HepG2 (cell line): ENCODE results near the gene UST. TPM values are rescaled to one million over a fixed set of nuclear protein-coding genes. Genes with fewer than 3 reads are reported as not detected.

ENCODE experiments used
- ATAC-seq: fragments of 200-7000 bp; cut with Tn5 transposase; 3 replicates; pipeline ENCODE4 v1.9.1; 2020; ENCODE audit warnings: mild to moderate bottlenecking, moderate library complexity
- BruUV-seq: library from RNA; stranded (reverse); fragments of 400-500 nt; replicated peaks from 2 replicates; lab custom pipeline; 2021; lab: Mats Ljungman, UMichigan
- CTCF ChIA-PET: fragments of 300-600 bp; formaldehyde crosslinking; extraction: SDS; loops from one replicate; lab custom pipeline; 2021; ENCODE audit warnings: low total read pairs, inconsistent platforms, low intra/inter-chr PET ratio; lab: Yijun Ruan, JAX
- POLR2A ChIA-PET: fragments of 350-600 bp; sonication (Branson Sonifier 250); formaldehyde crosslinking; loops from one replicate; lab custom pipeline; 2020; ENCODE audit warnings: antibody characterized with exemption, inconsistent platforms; lab: Yijun Ruan, JAX
- DNase-seq: peaks from one replicate; pipeline ENCODE4 v3.0.0-alpha.2; 2015; ENCODE audit warnings: low spot score
- FAIRE-seq: peaks from 3 replicates; lab custom pipeline; 2011; peaks lifted over from hg19 to GRCh38; lab: Jason Lieb, UNC
- H2AFZ ChIP-seq: one replicate; pipeline ENCODE4 v1.6.1; 2011; ENCODE audit warnings: low read length, inconsistent platforms
- H3K27ac ChIP-seq: fragments of 300-600 bp; 3 replicates; pipeline ENCODE4 v1.8.0; 2011; ENCODE audit warnings: mixed run types, mild to moderate bottlenecking, mixed read lengths, low read length, inconsistent platforms; ENCODE audit not compliant: insufficient read depth; ENCODE audit errors: extremely low read length
- H3K27me3 ChIP-seq, 2 experiments: fragments of 200-600 bp in 1 of 2; 2 replicates in 1 of 2; 3 replicates in 1 of 2; pipeline versions ENCODE4 v1.6.0 to v1.8.0; 2011; ENCODE audit warnings: low read length in 2 of 2, mild to moderate bottlenecking in 2 of 2, moderate library complexity in 2 of 2, inconsistent platforms in 1 of 2; ENCODE audit not compliant: insufficient read depth in 2 of 2, control insufficient read depth in 1 of 2
- H3K36me3 ChIP-seq, 2 experiments: fragments of 200-600 bp in 1 of 2; replicated peaks in 1 of 2; 2 replicates in 1 of 2; 3 replicates in 1 of 2; pipeline versions ENCODE4 v1.5.1 to v1.8.0; 2011; ENCODE audit warnings: low read length in 2 of 2, inconsistent platforms in 1 of 2; ENCODE audit not compliant: insufficient read depth in 2 of 2, control insufficient read depth in 1 of 2
- H3K4me1 ChIP-seq: 2 replicates; pipeline ENCODE4 v1.5.1; 2012; ENCODE audit warnings: low read length, inconsistent platforms; ENCODE audit not compliant: insufficient read depth
- H3K4me2 ChIP-seq: 2 replicates; pipeline ENCODE4 v1.6.0; 2011; ENCODE audit warnings: low read depth, low read length, inconsistent platforms
- H3K4me3 ChIP-seq, 3 experiments: fragments of 200-600 bp in 1 of 3; sonication (generic), shearing (Covaris generic) in 1 of 3; replicated peaks in 1 of 3; 2 replicates each; pipeline ENCODE4 v1.5.1; 2011 to 2016; ENCODE audit warnings: low read length in 3 of 3, inconsistent platforms in 2 of 3, low read depth in 2 of 3, mild to moderate bottlenecking in 2 of 3, control low read depth in 1 of 3, mixed read lengths in 1 of 3; ENCODE audit not compliant: insufficient read depth in 1 of 3
- H3K79me2 ChIP-seq: one replicate; pipeline ENCODE4 v1.6.1; 2011; ENCODE audit warnings: low read length, inconsistent platforms; ENCODE audit not compliant: insufficient read depth
- H3K9ac ChIP-seq: 2 replicates; pipeline ENCODE4 v1.6.0; 2011; ENCODE audit warnings: mild to moderate bottlenecking, low read depth, low read length, inconsistent platforms; ENCODE audit not compliant: insufficient read depth
- H3K9me3 ChIP-seq: 2 replicates; pipeline ENCODE4 v1.5.1; 2012; ENCODE audit warnings: mild to moderate bottlenecking, low read length
- H4K20me1 ChIP-seq: 2 replicates; pipeline ENCODE4 v1.6.0; 2011; ENCODE audit warnings: inconsistent platforms, mild to moderate bottlenecking, low read length, moderate library complexity; ENCODE audit not compliant: insufficient read depth
- KIAA2018 ChIP-seq: sonication (generic); formaldehyde crosslinking; IDR thresholded peaks from 2 replicates; pipeline ENCODE4 v1.5.0; 2020; ENCODE audit warnings: mild to moderate bottlenecking, missing genetic modification reagents, borderline replicate concordance
- SPEN ChIP-seq: sonication (generic); formaldehyde crosslinking; IDR thresholded peaks from 2 replicates; pipeline ENCODE4 v1.5.1; 2020; ENCODE audit warnings: low read depth, mild to moderate bottlenecking, missing genetic modification reagents
- ZFP1 ChIP-seq: IDR thresholded peaks from 2 replicates; pipeline ENCODE4 v1.6.1; 2016
- ZFYVE20 ChIP-seq: sonication (generic); formaldehyde crosslinking; IDR thresholded peaks from 2 replicates; pipeline ENCODE4 v1.8.0; 2023; ENCODE audit warnings: low read depth, mild to moderate bottlenecking, moderate library complexity, missing genetic modification reagents, borderline replicate concordance
- ZNF781 ChIP-seq: sonication (generic); formaldehyde crosslinking; IDR thresholded peaks from 2 replicates; pipeline ENCODE4 v1.5.1; 2020; ENCODE audit warnings: borderline replicate concordance, mild to moderate bottlenecking, missing genetic modification reagents; ENCODE audit errors: not compliant biosample characterization
- WGBS: methylation state at CpG from one replicate; pipeline ENCODE4 v1.1.6; 2017; ENCODE audit warnings: low lambda C conversion rate; 5-methylcytosine and 5-hydroxymethylcytosine counted together
- in situ Hi-C: cut with HindIII; loops from 2 replicates; pipeline ENCODE4 v1.10.0; 2017; ENCODE audit warnings: low pct_unique_long_range_greater_than_20kb; ENCODE audit not compliant: extremely low pct_ligation_motif_present
- intact Hi-C: fragments of 100-400 bp; cut with micrococcal nuclease; formaldehyde crosslinking; loops from one replicate; pipeline ENCODE4 v1.10.0; 2022; ENCODE audit not compliant: unreplicated experiment
- polyA plus RNA-seq, 8 experiments: library from polyadenylated mRNA; depleted of rRNA in 3 of 8; stranded (reverse) in 7 of 8; unstranded in 1 of 8; fragments of >200 nt; fragmentation: Illumina TruSeq in 4 of 8; extraction: Trizol in 4 of 8; gene quantifications; 2 replicates each; pipeline versions ENCODE4 v1.2.1 to v1.2.3, GENCODE V29; 2011 to 2016; ENCODE audit warnings: low read depth in 4 of 8, missing spikeins in 1 of 8, mixed read lengths in 1 of 8; ENCODE audit not compliant: insufficient read depth in 1 of 8
- total RNA-seq, 5 experiments: library from RNA; depleted of rRNA; stranded (reverse); fragments of >200 nt; fragmentation: Illumina TruSeq; extraction: Trizol; gene quantifications; 2 replicates each; pipeline ENCODE4 v1.2.3, GENCODE V29; 2016; ENCODE audit warnings: low read depth in 1 of 5
- TF ChIP-seq, protein P1 (sequence below): sonication (generic); formaldehyde crosslinking; IDR thresholded peaks from 2 replicates; pipeline ENCODE4 v1.5.0; 2020; ENCODE audit warnings: missing genetic modification reagents

The UST gene
- total and polyA plus RNA-seq, 2 of the 13 experiments (the other 11 are each of a cell fraction or from before 2014, with no cell fraction given), result 0.27 TPM; not detected in 1

- BruUV-seq, result no TSS peak
- Histone ChIP-seq H3K36me3 (no peaks in the 10 kb centered on the region), H4K20me1 (no peaks in the 10 kb centered on the region), H2AFZ (no peak overlapping the region), H3K4me3 (no peak overlapping the region), H3K27ac (no peak overlapping the region), H3K27me3 (peaks cover 0 to 2% of the 10 kb centered on the region in 2 experiments; a peak in 1 of 5 replicates), H3K9ac (no peak overlapping the region), H3K9me3 (no peaks in the 10 kb centered on the region), H3K4me2 (no peak overlapping the region), H3K4me1 (no peaks in the 10 kb centered on the region), H3K79me2 (no peaks in the 10 kb centered on the region)
- in situ Hi-C loops, result no loop called here
- no peak for DNase-seq
- no peak for FAIRE-seq
- ATAC-seq, result no peak
- ChIA-PET CTCF (no interaction called here), POLR2A (no interaction called here)
- intact Hi-C loops, result no loop called here
- WGBS, result 36% methylated on average over 12 of the region's 12 CpGs
- TF ChIP-seq SPEN (CRISPR knock-in tag) (no peak), ZNF781 (no peak), KIAA2018 (CRISPR knock-in tag) (no peak), ZFP1 (CRISPR knock-in tag) (no peak), ZFYVE20 (CRISPR knock-in tag) (no peak)
- TF ChIP-seq, protein P1, sequence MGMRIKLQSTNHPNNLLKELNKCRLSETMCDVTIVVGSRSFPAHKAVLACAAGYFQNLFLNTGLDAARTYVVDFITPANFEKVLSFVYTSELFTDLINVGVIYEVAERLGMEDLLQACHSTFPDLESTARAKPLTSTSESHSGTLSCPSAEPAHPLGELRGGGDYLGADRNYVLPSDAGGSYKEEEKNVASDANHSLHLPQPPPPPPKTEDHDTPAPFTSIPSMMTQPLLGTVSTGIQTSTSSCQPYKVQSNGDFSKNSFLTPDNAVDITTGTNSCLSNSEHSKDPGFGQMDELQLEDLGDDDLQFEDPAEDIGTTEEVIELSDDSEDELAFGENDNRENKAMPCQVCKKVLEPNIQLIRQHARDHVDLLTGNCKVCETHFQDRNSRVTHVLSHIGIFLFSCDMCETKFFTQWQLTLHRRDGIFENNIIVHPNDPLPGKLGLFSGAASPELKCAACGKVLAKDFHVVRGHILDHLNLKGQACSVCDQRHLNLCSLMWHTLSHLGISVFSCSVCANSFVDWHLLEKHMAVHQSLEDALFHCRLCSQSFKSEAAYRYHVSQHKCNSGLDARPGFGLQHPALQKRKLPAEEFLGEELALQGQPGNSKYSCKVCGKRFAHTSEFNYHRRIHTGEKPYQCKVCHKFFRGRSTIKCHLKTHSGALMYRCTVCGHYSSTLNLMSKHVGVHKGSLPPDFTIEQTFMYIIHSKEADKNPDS (CRISPR knock-in tag), result no peak
These were observed 95.6 kb downstream of the UST start for GRCh38 chr6:148842296-148843019.
